ENCODE results near the gene HNF4A. TPM values are rescaled to one million over a fixed set of nuclear protein-coding genes. Genes with fewer than 3 reads are reported as not detected.

The HNF4A gene
- total and polyA plus RNA-seq, 2 of the 13 experiments (the other 11 are each of a cell fraction or from before 2014, with no cell fraction given): 80.9 to 169 TPM

DNA sequence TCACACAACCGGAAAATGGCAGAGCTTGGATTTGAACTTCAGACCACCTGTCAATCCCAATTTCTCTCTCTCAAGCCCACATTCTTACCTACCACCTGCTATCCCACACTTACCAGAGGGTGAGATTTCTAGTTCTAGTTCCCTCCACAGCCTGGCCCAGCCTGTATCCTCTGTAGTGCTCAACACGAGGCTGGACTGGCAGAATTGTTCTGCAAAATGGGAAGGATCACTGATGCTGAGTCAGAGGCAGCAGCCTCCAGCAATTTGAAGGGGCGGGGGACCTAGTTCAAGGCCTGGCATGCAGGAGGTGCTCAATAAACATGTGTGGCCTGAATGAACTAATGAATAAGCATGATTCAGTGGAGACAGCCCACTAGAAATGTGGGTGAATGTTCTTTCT is 66.6 kb downstream of the HNF4A start (continued):
- TF ChIP-seq TP53 (CRISPR knock-in tag; conservative IDR thresholded peaks at IDR 0.05): no peak
- TF ChIP-seq ATF5 (CRISPR knock-in tag; IDR thresholded peaks at IDR 0.05; ENCODE audit: low read depth): no peak
- TF ChIP-seq ZNF672 (CRISPR knock-in tag; IDR thresholded peaks at IDR 0.05): no peak
- no peak for TF ChIP-seq ZNF260 (CRISPR knock-in tag; IDR thresholded peaks at IDR 0.05; ENCODE audit: borderline replicate concordance, low read depth)
- TF ChIP-seq ZNF329 (CRISPR knock-in tag; IDR thresholded peaks at IDR 0.05; ENCODE audit: low read depth): no peak
- no peak for TF ChIP-seq FUBP1 (CRISPR knock-in tag; IDR thresholded peaks at IDR 0.05; ENCODE audit: borderline replicate concordance)
- peak; percentile 48 for TF ChIP-seq SALL1 (CRISPR knock-in tag; IDR thresholded peaks at IDR 0.05)
- TF ChIP-seq ZBTB7A (CRISPR knock-in tag; IDR thresholded peaks at IDR 0.05): no peak
- no peak for TF ChIP-seq TARDBP (CRISPR knock-in tag; IDR thresholded peaks at IDR 0.05)
- no peak for TF ChIP-seq ZNF660 (CRISPR knock-in tag; IDR thresholded peaks at IDR 0.05; ENCODE audit: borderline replicate concordance, low read depth)
- TF ChIP-seq BCL3 (CRISPR knock-in tag; IDR thresholded peaks at IDR 0.05): 0 out of 2 replicates have a peak, but pooled peaks have one; percentile 32
- TF ChIP-seq SMAD9 (CRISPR knock-in tag; IDR thresholded peaks at IDR 0.05): no peak
- TF ChIP-seq ZNF253 (CRISPR knock-in tag; IDR thresholded peaks at IDR 0.05; ENCODE audit: borderline replicate concordance): no peak
- no peak for TF ChIP-seq ARID5B (CRISPR knock-in tag; IDR thresholded peaks at IDR 0.05)
- TF ChIP-seq ZNF317 (CRISPR knock-in tag; IDR thresholded peaks at IDR 0.05): no peak
- TF ChIP-seq, protein P1, sequence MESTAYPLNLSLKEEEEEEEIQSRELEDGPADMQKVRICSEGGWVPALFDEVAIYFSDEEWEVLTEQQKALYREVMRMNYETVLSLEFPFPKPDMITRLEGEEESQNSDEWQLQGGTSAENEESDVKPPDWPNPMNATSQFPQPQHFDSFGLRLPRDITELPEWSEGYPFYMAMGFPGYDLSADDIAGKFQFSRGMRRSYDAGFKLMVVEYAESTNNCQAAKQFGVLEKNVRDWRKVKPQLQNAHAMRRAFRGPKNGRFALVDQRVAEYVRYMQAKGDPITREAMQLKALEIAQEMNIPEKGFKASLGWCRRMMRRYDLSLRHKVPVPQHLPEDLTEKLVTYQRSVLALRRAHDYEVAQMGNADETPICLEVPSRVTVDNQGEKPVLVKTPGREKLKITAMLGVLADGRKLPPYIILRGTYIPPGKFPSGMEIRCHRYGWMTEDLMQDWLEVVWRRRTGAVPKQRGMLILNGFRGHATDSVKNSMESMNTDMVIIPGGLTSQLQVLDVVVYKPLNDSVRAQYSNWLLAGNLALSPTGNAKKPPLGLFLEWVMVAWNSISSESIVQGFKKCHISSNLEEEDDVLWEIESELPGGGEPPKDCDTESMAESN (CRISPR knock-in tag; conservative IDR thresholded peaks at IDR 0.05): no peak
- TF ChIP-seq NFATC3 (CRISPR knock-in tag; IDR thresholded peaks at IDR 0.05): no peak
- no peak for TF ChIP-seq ZMAT5 (CRISPR knock-in tag; IDR thresholded peaks at IDR 0.05; ENCODE audit: borderline replicate concordance, low read depth)
- TF ChIP-seq ZNF441 (CRISPR knock-in tag; IDR thresholded peaks at IDR 0.05; ENCODE audit: borderline replicate concordance): no peak
- no peak for TF ChIP-seq ZNF577 (CRISPR knock-in tag; IDR thresholded peaks at IDR 0.05; ENCODE audit: borderline replicate concordance, low read depth)
